AG09319 (cell line): ENCODE measurements around the gene SCAPER.

ENCODE experiments used
- DNase-seq: peaks from one replicate; pipeline ENCODE4 v3.0.0-alpha.2; 2010; ENCODE audit warnings: low read depth; ENCODE audit errors: extremely low read depth
- TF ChIP-seq, protein P1 (sequence below): IDR thresholded peaks from 2 replicates; pipeline ENCODE4 v1.5.1; 2011; ENCODE audit warnings: low read depth, mild to moderate bottlenecking, inconsistent platforms, low read length, moderate library complexity

Gene SCAPER

DNA sequence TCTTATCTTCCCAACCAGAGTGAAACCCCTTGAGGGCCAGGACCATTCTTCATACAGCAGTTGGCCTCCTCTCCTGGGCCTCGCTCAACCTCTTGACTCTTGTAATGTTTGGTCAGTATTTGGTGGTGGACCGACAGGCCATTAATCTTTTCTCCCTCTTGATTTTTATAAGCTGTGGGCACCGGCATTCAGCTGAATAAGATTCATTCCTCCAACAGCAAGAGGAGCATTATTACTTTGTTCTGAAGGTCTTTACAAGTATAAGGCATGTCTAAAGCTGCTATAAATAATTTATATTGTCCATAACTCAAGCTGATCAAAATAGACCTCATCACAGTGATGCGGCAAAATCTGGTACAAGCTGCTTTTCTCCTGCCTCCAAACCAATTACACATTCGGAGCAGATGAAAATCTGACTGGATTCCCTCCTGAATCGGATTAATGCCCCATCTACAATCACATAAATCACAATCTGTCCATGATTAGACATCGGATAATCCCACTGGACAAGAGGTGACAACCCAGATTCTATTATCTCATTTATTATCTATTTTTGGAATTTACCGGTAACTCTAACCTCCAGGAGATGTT lies 576.9 kb downstream of the SCAPER start:
- no peak for DNase-seq
- TF ChIP-seq, protein P1, sequence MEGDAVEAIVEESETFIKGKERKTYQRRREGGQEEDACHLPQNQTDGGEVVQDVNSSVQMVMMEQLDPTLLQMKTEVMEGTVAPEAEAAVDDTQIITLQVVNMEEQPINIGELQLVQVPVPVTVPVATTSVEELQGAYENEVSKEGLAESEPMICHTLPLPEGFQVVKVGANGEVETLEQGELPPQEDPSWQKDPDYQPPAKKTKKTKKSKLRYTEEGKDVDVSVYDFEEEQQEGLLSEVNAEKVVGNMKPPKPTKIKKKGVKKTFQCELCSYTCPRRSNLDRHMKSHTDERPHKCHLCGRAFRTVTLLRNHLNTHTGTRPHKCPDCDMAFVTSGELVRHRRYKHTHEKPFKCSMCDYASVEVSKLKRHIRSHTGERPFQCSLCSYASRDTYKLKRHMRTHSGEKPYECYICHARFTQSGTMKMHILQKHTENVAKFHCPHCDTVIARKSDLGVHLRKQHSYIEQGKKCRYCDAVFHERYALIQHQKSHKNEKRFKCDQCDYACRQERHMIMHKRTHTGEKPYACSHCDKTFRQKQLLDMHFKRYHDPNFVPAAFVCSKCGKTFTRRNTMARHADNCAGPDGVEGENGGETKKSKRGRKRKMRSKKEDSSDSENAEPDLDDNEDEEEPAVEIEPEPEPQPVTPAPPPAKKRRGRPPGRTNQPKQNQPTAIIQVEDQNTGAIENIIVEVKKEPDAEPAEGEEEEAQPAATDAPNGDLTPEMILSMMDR: no peak

DNA sequence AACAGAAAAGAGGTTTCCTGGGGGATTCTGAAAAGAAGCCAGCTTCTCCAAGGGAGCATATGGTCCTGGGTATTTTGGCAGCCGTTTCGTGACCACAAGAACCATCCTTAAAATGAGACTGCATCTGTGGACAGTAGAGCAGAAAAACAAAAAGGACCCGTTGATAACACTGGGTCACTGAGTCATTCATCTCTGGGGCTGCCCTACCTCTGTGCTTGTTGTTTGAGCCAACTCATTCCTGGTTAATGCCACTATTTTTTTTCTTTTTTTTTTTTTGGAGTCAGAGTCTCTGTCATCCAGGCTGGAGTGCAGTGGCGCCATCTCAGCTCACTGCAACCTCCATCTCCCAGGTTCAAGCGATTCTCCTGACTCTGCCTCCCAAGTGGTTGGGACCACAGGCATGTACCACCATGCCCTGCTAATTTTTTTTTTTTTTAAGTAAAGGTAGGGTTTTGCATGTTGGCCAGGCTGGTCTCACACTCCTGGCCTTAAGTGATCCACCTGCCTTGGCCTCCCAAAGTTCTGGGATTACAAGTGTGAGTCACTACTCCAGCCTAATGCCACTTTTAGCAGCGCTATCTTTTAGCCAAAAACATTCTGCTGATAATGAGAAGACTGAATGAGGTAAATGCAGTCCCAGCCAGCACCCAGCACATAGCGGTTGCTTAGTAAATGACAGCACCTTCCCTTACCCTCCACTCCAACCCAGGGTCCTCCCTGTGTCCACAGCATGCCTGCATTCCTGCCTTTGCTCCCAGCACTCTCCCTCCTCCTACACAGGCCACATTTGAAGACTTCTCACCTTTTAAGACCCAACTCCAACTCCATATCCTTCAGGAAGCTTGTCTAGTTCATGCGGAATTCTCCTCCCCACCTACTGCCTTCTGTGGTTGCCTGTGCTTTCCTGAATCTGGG lies 577.7 kb downstream of the SCAPER start:
- no peak for DNase-seq
- TF ChIP-seq, protein P1: no peak

DNA sequence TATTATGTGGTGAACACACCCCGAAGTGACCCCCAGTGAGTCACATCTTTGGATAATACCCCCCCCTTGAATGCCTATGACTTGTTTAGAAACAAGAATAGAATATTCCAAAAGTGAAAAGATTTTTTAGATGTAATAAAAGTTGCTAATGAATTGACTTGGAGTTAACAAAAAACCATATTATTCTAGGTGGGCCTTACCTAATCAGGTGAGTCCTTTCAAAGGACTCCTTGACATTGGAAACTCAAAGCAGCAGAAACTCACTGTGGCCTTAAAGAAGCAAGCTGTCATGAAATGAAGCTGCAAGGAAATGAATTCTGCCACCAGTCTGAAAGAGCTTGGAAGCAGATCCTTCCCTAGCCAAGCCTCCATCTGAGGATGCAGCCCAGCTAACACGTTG lies 579.4 kb downstream of the SCAPER start:
- DNase-seq: no peak
- TF ChIP-seq, protein P1: no peak

DNA sequence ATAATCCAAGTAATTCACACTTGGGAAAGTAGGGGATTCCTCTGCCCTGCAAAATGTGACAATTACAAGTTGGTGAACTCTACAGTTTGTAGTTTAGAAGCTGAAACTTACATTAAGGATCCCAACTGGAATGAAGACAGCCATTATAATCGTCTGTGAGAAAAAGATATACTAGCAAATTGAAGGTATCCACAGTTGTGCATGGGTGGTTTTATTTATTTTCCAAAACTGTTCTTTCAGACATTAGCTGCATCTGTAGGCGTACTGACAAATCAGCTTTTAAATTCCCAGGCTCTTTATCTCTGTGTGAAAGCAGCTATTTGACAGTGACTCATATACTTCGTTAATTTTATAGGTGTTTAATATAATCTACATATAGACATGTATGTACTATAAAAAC lies 581.1 kb downstream of the SCAPER start:
- TF ChIP-seq, protein P1: no peak
- DNase-seq: no peak

DNA sequence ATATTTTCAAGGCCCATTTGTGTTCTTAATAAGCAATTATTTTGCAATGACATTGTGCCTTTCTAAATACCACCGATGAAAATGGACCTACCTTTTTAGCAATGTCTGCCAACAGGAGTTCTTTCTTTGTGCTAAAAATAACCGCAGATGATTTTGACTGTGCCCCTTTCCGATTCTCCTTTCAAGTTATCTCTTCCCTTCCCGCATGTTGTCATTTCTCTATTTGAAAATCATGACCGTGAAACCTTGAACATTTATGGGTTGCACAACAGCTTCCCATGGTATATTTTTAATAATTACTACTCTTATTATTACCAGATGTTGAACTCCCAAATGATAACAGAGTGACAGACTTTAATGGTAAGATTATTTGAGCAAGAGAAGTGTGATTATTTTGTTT lies 583.5 kb downstream of the SCAPER start:
- no peak for DNase-seq
- TF ChIP-seq, protein P1: no peak

DNA sequence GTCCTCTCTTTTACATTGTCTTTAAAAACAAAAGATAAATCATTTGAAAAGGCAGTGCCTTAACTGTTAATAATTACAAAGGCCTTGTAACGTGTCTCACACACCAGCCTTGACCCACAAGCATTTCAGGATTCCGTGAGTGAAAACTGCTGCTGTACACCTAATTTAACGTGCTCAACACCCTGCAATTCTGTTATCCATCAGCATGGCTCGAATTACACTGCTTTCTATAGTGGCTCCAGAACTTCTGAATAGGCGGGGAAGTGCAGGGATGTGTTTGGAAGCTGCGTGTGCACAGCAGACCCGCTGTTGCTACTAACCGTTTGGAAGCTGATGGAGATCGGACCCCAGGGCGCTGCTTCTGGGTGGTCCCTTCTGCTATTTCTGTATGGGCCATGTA lies 584.0 kb downstream of the SCAPER start:
- no peak for DNase-seq
- TF ChIP-seq, protein P1: no peak

DNA sequence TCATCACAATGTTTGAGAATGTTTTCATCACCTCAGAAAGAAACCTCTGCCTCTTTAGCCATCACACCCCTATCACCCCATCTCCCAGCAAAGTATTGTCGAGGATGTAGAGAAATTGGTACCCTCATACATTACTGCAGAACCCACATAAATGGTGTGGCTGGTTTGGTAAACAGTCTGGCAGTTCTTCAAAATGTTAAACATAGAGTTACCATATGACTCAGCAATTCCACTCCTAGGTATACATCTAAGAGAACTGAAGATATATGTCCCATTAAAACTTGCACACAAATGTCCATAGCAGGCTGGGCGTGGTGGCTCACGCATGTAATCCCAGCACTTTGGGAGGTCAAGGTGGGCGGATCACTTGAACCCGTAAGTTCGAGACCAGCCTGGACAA lies 585.1 kb downstream of the SCAPER start:
- TF ChIP-seq, protein P1: no peak
- DNase-seq: no peak
